ENCODE data around the gene KCNJ4.
A peak's percentile ranks its signal among the peaks of the same experiment; 100 is the strongest.
"Not testable (repeated sequence)": the region's sequence is repeated elsewhere in the genome, so short reads cannot be mapped to it uniquely, and the experiment has no call there.

KCNJ4 gene

GRCh38 chr22:38412435-38413084 lies 42.4 kb downstream of the KCNJ4 start:
- peak in 2 of 5 donors; percentile 28 to 31 for DNase-seq

GRCh38 chr22:38411016-38411415 lies 44.0 kb downstream of the KCNJ4 start:
- DNase-seq: no peak

DNA sequence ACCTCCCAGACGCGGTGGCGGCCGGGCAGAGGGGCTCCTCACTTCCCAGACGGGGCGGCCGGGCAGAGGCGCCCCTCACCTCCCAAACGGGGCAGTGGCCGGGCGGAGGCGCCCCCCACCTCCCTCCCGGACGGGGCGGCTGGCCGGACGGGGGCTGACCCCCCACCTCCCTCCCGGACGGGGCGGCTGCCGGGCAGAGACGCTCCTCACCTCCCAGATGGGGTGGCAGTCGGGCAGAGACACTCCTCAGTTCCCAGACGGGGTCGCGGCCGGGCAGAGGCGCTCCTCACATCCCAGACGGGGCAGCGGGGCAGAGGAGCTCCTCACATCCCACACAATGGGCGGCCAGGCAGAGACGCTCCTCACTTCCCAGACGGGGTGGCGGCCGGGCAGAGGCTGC lies 45.1 kb downstream of the KCNJ4 start:
- DNase-seq: not testable (repeated sequence)

DNA sequence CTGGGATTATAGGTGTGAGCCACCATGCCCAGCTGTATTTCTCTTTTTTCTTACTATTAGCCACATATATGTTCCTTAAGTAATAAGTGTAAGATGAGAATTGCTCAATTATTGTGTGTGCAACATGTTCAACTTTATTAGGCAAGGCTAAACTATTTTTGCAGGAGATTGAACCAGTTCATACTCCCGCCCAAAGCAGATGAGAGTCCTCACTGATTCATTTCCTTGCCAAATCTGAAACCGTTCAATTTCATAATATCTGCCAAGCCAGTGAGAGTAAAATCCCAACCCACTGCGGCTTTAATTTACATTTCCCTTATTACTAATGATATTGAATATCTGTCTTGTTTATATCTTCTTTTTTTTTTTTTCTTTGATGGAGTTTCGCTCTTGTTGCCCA lies 48.4 kb downstream of the KCNJ4 start:
- no peak for DNase-seq

DNA sequence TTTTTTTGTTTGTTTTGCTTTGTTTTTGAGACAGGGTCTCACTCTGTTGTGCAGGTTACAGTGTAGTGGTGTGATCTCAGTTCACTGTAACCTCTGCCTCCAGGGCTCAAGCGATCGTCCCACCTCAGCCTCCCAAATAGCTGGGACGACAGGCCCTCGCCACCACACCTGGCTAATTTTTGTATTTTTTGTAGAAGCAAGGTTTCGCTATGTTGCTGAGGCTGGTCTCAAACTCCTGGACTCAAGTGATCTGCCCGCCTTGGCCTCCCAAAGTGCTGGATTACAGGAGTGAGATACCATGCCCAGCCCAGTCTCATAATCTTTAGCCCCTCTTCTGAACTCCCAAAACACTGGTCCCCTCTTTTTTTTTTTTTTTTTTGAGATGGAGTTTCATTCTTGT lies 50.6 kb downstream of the KCNJ4 start:
- DNase-seq: no peak

GRCh38 chr22:38403812-38404211 lies 51.2 kb downstream of the KCNJ4 start:
- DNase-seq: no peak

GRCh38 chr22:38402204-38402603 lies 52.8 kb downstream of the KCNJ4 start:
- DNase-seq: no peak

- no peak for DNase-seq
Observed at GRCh38 chr22:38401336-38402084, 53.5 kb downstream of the KCNJ4 start.

- DNase-seq: not testable (repeated sequence)
Observed at GRCh38 chr22:38400256-38400655, 54.7 kb downstream of the KCNJ4 start.

GRCh38 chr22:38398609-38399461 lies 56.2 kb downstream of the KCNJ4 start:
- peak; percentile 76 to 82 (median 77) for DNase-seq

GRCh38 chr22:38398181-38398608 lies 56.8 kb downstream of the KCNJ4 start:
- peak in 3 of 5 donors; percentile 23 to 46 (median 36) for DNase-seq

DNA sequence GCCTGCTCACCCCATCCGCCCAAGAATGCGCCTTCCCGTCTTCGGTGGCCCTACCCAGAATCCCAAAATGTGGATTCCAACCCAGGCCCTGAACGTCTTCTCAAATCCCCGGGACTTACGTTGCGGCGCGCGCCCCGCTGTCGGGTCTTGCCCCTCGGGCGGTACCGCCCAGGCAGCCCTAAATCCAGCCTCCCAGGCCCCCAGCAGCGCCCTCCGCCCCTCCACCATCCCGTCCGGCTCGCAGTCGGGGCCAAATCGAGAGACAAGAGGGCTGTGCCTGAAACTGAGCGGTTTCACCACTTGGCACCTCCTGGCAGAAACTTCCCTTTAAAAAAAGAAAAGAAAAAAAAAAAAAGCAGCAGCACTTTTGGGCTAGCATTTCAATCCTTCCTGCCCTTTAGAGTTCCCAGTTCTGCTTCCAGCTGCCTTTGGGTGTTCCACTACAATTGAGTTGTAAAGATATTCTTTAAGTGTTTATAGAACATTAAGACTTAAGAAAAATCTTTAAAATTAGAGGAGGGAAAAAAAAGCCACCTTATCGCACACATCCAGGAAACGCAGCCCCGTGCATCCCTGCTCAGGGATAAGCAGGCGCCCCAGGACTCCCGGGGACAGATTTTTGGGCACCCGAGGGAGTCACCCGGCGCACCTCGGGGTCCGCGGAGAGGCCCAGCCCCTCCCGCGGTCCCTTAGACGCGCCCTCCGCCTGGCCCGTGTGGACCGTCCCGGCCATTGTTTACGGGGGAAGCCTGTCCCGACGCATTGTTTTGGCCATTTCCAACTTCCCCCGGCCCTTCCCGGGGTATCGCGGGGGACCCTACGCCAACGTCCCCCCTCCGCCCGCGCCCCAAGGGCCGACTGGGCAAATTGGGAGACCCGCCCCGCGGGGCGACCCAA lies 57.6 kb downstream of the KCNJ4 start:
- peak in 1 of 5 donors; percentile 43 for DNase-seq

DNA sequence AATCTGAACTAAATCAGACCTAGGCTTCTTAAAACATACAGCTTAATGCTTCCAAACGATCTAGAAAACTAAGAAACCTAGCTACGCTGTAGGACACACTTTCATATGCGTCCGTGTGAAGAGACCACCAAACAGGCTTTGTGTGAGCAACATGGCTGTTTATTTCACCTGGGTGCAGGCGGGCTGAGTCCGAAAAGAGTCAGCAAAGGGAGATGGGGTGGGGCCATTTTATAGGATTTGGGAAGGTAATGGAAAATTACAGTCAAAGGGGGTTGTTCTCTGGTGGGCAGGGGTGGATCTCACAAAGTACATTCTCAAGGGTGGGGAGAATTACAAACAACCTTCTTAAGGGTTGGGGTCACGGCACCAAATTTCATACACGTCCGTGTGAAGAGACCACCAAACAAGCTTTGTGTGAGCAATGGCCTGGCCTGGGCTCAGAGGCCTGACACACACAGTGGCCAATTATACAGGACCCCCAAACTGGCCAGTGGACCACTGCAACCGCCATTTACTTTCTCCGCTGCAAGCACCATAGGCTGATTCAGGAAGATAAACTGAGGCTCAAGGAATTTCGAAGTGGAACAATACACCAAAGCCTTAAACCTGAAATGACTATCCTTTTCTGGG lies 58.4 kb downstream of the KCNJ4 start:
- not testable (repeated sequence) for DNase-seq

DNA sequence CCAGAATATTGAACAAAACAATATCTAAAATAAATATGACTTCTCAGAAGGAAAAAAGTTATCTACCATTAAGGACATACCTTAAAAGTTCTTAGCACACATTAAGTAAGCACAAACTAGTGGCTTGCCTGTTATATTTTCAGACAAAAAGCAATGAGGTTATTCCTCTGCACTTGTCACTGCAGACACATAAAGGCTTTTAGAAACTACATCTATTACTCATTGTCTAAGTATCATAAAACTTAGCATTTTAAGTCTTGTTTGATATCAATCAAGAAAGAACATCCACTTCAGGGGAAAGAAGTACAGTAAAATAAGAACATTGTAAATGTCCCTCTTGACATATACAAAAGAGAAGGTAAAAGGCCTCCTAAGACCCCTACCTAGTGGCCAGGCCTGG lies 59.1 kb downstream of the KCNJ4 start:
- DNase-seq: not testable (repeated sequence)

DNA sequence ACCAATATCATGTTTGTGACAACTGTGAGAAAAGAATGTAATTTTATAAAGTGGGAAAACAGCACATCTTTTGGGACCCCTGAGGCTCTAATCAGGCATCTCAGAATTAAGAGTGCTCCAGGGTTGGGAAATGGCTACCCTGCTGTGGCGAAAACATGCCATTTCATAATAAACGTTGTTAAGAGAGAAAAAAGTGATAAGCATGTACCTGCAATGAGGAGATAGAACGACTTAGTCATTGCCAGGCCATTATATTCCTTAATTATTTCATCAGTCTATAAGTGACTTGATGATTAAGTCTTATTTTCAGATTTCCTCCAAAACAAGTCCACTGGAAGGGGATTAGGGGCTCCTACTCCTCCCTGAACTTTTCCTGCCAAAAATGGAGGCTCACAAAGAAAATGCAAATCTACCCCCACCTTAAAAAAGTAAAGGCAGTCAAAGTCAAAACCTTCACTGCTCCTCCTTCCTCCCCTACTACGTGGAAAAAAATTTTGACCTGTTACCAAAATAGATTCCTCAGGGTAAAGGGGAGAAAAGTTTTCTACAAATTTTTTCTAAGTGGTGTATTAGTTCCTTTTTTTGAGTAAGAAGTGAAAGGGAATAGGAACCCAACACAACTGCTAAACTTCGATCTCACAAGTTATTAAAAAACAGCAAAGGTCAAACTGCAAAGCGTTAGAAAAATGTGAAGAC lies 59.9 kb downstream of the KCNJ4 start:
- not testable (repeated sequence) for DNase-seq

GRCh38 chr22:38389428-38389818 lies 65.6 kb downstream of the KCNJ4 start:
- DNase-seq: not testable (repeated sequence)

DNA sequence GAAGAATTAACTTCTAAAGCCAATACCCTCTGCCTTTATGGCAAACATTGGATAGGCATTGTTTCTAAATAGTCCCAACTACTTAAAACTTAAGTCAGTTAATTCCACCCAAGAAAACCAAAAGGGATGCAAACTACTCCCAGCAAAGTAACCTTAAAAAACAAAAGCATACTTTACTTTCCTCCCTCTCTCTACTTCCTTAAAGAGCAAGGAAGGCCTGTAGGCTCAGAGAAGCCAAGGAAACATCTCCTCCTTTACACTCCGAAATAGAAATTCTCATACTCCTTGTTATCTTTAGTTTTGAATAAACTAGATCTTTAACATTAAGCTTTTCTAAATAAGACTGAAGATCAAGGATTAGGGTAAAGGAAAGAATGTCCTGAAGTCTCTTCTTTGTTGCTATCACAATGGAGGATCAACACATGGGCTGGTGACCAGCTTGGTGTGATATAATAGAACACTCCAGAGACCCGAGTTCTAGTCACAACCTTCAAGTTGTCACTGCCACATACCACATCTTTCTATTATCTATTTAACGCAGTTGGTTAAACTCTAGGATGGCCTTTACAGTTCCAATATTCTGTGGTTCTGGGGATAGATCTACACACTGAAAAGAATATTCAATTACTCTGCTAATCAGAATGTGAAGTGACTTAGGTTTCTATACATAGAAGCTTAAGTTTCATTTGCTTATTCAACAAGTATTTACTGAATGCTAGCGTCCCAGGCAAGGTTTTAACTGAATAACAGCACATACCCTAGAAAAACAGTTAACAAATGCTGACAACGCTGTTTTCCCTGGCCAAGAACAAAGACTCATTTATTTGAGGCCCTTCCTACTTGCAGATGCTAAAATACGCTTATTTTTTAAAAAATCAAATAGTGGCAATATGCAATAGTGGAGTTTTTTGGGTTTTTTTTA lies 66.2 kb downstream of the KCNJ4 start:
- not testable (repeated sequence) for DNase-seq

- DNase-seq: not testable (repeated sequence)
Observed at GRCh38 chr22:38386918-38387317, 68.1 kb downstream of the KCNJ4 start.

DNA sequence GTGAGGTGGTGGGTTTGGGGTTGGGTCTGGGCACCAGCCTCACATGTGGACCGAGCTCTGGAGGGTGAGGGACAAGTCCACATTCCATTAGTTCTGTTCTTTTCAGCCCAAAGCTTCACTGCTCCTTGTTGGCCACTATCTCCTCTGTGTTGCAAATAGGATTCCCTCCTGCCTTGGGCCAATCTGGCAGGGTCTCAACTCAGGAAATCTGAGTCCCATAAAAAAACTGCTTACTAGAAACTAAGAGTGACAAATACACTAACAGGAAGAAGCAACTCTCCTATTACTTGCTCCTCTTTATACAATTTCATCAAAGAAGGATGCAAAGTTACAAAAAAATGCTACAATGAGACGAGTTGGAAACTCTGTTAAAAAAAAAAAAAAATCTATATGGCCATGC lies 71.6 kb downstream of the KCNJ4 start:
- DNase-seq: no peak

GRCh38 chr22:38381371-38381770 lies 73.6 kb downstream of the KCNJ4 start:
- DNase-seq: not testable (repeated sequence)

All from T-helper 1 cell (primary cell).